ENCODE data around the gene SLC17A7.
"Not testable (repeated sequence)": the region's sequence is repeated elsewhere in the genome, so short reads cannot be mapped to it uniquely, and the experiment has no call there.

Gene SLC17A7

GRCh38 chr19:49469828-49470614 is 28.7 kb upstream of the SLC17A7 start:
- peak in 1 of 2 experiments; percentile 72 for DNase-seq (ENCODE audit: low read depth in 2 of 2)

GRCh38 chr19:49468746-49469447 is 27.6 kb upstream of the SLC17A7 start:
- peak in 1 of 2 experiments; percentile 66 for DNase-seq (ENCODE audit: low read depth in 2 of 2)

GRCh38 chr19:49468199-49468598 is 26.9 kb upstream of the SLC17A7 start:
- DNase-seq (ENCODE audit: low read depth in 2 of 2) = no peak

GRCh38 chr19:49465371-49465770 is 24.0 kb upstream of the SLC17A7 start:
- DNase-seq (ENCODE audit: low read depth in 2 of 2) = no peak

GRCh38 chr19:49463960-49464740 is 22.8 kb upstream of the SLC17A7 start:
- no peak for DNase-seq (ENCODE audit: low read depth in 2 of 2)

GRCh38 chr19:49462492-49462891 is 21.2 kb upstream of the SLC17A7 start:
- no peak for DNase-seq (ENCODE audit: low read depth in 2 of 2)

GRCh38 chr19:49461656-49462055 is 20.3 kb upstream of the SLC17A7 start:
- DNase-seq (ENCODE audit: low read depth in 2 of 2) = no peak

- DNase-seq (ENCODE audit: low read depth in 2 of 2) = not testable (repeated sequence)
These were observed 19.8 kb upstream of the SLC17A7 start for GRCh38 chr19:49461130-49461529.

GRCh38 chr19:49459388-49459787 is 18.1 kb upstream of the SLC17A7 start:
- DNase-seq (ENCODE audit: low read depth in 2 of 2) = no peak

GRCh38 chr19:49458567-49458903 is 17.2 kb upstream of the SLC17A7 start:
- DNase-seq (ENCODE audit: low read depth in 2 of 2) = no peak

- no peak for DNase-seq (ENCODE audit: low read depth in 2 of 2)
These were observed 15.0 kb upstream of the SLC17A7 start for GRCh38 chr19:49456326-49456725.

GRCh38 chr19:49455773-49456172 is 14.4 kb upstream of the SLC17A7 start:
- DNase-seq (ENCODE audit: low read depth in 2 of 2) = no peak

GRCh38 chr19:49453757-49454240 is 12.5 kb upstream of the SLC17A7 start:
- no peak for DNase-seq (ENCODE audit: low read depth in 2 of 2)

GRCh38 chr19:49453013-49453756 is 11.9 kb upstream of the SLC17A7 start, which contains the start of gene ALDH16A1:
Gene ALDH16A1, plus strand, starts transcription at chr19:49453225. Its CDS starts 107 bp downstream, at chr19:49453332.
- peak; percentile 94 to 96 for DNase-seq (ENCODE audit: low read depth in 2 of 2)

GRCh38 chr19:49451430-49452181 is 10.3 kb upstream of the SLC17A7 start, which contains the start of gene PIH1D1:
Gene PIH1D1, minus strand, starts transcription at chr19:49451814. Its CDS starts 240 bp downstream, at chr19:49451574.
- DNase-seq (ENCODE audit: low read depth in 2 of 2) = peak; percentile 87 to 95

GRCh38 chr19:49450405-49450804 is 9.1 kb upstream of the SLC17A7 start:
- DNase-seq (ENCODE audit: low read depth in 2 of 2) = no peak

GRCh38 chr19:49448432-49448786 is 7.1 kb upstream of the SLC17A7 start:
- DNase-seq (ENCODE audit: low read depth in 2 of 2) = no peak

GRCh38 chr19:49447485-49448431 is 6.4 kb upstream of the SLC17A7 start:
- DNase-seq (ENCODE audit: low read depth in 2 of 2) = no peak

- no peak for DNase-seq (ENCODE audit: low read depth in 2 of 2)
These were observed 4.7 kb upstream of the SLC17A7 start for GRCh38 chr19:49445997-49446396.
